CD4-positive, alpha-beta T cell treated with Interleukin-2 at 100 ng/mL for 4 hours (primary cell): ENCODE results near the gene SETBP1.

Source experiments
- DNase-seq: peaks from one replicate; pipeline ENCODE4 v3.0.0-alpha.2; 2020; ENCODE audit warnings: low spot score

The SETBP1 gene

GRCh38 chr18:44731530-44732237 lies 51.0 kb downstream of the SETBP1 start:
- no peak for DNase-seq

- no peak for DNase-seq
Measured at GRCh38 chr18:44732238-44732563, 51.5 kb downstream of the SETBP1 start.

GRCh38 chr18:44732599-44732998 lies 51.9 kb downstream of the SETBP1 start:
- DNase-seq, result no peak

GRCh38 chr18:44733069-44733753 lies 52.5 kb downstream of the SETBP1 start:
- DNase-seq, result peak; percentile 36

- no peak for DNase-seq
Measured at GRCh38 chr18:44733754-44734465, 53.2 kb downstream of the SETBP1 start.

GRCh38 chr18:44735096-44735495 lies 54.4 kb downstream of the SETBP1 start:
- no peak for DNase-seq

GRCh38 chr18:44736664-44737380 lies 56.1 kb downstream of the SETBP1 start:
- no peak for DNase-seq

- no peak for DNase-seq
Measured at GRCh38 chr18:44737623-44738022, 56.9 kb downstream of the SETBP1 start.

- no peak for DNase-seq
Measured at GRCh38 chr18:44740000-44740399, 59.3 kb downstream of the SETBP1 start.

GRCh38 chr18:44741085-44741484 lies 60.4 kb downstream of the SETBP1 start:
- no peak for DNase-seq

GRCh38 chr18:44741511-44741910 lies 60.8 kb downstream of the SETBP1 start:
- no peak for DNase-seq

- no peak for DNase-seq
Measured at GRCh38 chr18:44742126-44742525, 61.4 kb downstream of the SETBP1 start.

GRCh38 chr18:44742718-44743311 lies 62.1 kb downstream of the SETBP1 start:
- no peak for DNase-seq

- no peak for DNase-seq
Measured at GRCh38 chr18:44743631-44744030, 62.9 kb downstream of the SETBP1 start.

GRCh38 chr18:44744161-44745121 lies 63.8 kb downstream of the SETBP1 start:
- no peak for DNase-seq

GRCh38 chr18:44747157-44747556 lies 66.5 kb downstream of the SETBP1 start:
- DNase-seq, result no peak

GRCh38 chr18:44748582-44748981 lies 67.9 kb downstream of the SETBP1 start:
- no peak for DNase-seq

- DNase-seq, result no peak
Measured at GRCh38 chr18:44750774-44751173, 70.1 kb downstream of the SETBP1 start.

- no peak for DNase-seq
Measured at GRCh38 chr18:44754567-44754966, 73.9 kb downstream of the SETBP1 start.

- DNase-seq, result peak; percentile 27
Measured at GRCh38 chr18:44758861-44759631, 78.4 kb downstream of the SETBP1 start.
